HL-60/S4 treated with retinoic acid at 250 ng/mL for 4 days and 3 days (cell line): ENCODE data around the gene MRFAP1L1.
"Not testable (repeated sequence)": the region's sequence is repeated elsewhere in the genome, so short reads cannot be mapped to it uniquely, and the experiment has no call there.

ENCODE experiments used
- in situ Hi-C: fragments of 300-500 bp; cut with MboI; formaldehyde crosslinking; loops from 2 replicates; pipeline ENCODE4 v1.7.0; 2022; ENCODE audit warnings: low sequenced_read_pairs

The MRFAP1L1 gene

DNA sequence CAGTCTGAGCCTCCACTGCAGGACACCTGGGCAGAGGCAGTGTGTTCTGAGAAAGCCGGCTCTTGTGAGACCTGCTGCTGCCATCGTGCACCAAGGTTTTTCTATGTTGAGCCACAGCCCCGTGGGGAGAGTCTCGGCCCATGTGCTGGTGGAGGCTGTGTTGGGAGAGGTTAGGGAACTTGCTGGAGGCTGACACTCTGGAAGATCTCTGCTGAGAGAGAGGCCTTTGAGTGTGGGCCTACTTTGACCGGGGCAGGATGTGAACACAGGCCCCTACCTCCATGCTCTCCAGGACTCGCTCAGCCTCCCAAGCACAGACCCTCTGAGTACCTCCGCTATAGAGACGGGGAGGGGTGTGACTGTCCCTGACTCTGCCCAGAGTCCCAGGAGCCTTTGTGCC is 17.3 kb downstream of the MRFAP1L1 start:
- in situ Hi-C loops = no loop called here

GRCh38 chr4:6689506-6689960 is 20.1 kb downstream of the MRFAP1L1 start:
- in situ Hi-C loops = no loop called here

DNA sequence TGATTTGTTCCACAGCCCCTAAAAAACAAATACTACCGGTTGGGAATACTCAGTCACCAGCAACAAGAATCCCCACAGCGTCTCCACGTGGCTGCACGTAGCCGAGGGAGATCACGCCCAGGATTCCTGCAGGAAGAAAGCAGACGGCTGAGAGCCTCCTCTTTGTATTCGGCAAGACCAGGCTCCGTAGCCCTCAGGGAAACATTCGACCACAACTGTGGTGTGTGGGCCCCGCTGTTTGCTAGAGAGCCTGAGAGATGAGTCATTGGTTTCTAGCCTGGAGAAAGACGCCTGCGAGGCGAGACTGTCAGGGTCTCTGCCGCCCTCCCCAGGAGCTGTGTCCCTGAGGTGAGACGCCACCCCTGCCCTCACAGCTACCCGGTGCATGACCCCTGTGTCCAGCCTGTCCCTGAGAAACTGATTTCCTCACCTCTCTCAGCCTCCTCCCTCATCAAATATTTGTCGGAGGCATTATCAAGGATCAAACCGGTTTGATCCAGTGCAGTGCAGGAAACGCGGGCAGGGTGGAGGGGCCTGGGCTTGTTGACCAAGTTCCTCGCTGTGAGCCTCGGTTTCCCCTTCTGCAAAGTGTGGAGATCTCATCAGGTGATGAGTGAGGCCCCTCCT is 20.7 kb downstream of the MRFAP1L1 start:
- in situ Hi-C loops = no loop called here

DNA sequence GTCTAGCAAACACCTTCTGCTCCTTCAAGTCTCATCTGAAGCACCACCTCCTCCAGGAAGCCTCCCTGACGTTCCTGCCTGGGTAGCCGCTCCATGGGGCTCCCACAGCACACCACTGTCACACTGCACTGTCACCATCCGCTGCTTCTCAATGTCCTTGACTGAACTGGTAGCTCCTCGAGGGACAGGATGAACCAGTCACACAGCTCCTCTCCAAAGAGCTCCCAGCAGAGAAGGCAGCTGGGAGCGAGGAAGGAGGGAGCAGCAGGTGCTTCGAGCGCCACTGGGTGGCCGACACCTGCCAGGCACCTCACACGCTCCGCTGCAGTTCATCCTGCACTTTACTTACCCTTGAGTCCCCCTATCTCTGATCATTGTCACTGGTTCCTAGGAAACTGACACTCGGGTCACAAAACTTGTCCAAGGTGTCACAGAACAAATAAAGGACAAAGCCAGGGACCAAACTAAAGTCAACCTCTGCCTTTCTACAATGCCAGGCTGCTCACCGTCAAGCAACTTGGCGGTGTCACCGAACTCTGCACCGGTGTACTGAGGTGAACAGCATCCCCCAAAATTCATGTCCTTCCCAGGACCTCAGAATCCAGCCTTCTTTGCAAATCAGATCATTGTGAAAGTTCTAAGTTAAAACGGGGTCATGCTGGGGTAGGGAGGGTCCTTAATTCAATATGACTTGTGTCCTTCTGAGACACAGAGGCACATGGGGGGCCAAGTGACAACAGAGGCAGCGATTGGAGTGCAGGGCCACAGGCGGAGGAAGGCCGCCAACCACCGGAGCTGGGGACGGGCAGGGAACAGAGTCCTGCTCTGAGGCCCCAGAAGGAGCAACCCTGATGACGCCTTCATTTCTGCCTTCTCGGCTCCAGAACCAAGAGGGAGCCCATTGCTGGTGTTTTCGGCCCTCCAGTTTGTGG is 21.5 kb downstream of the MRFAP1L1 start:
- in situ Hi-C loops = no loop called here

DNA sequence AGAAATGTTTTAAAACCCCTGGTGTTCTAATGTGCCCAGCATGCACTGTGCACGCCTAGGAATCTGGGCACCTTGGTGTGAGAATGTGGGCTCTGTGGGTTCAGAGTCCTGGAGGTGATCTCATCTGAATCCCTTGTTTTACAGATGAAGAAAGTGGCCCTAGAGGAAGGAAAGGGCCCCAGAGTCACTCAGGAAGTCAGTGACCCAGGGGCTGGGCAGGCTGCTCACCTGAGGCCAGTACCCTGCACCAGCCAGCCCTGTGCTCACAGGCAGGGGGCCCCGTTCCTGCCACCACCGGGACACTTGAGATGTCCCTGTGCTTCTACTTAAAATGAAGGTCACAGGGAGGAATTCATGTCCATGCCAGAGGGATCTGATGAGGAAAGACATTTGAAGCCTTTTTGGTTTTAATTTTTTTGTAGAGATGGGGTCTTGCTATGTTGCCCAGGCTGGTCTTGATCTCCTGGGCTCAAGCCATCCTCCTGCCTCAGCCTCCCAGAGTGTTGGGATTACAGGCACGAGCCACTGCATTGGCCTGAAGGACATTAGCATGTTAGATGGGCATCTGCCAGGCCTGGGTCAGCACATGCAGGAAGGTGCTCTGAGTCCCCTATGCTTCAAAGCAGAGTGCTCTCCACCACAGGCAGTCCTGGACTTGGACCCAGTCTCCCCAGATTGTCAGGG is 23.4 kb downstream of the MRFAP1L1 start:
- in situ Hi-C loops = no loop called here

DNA sequence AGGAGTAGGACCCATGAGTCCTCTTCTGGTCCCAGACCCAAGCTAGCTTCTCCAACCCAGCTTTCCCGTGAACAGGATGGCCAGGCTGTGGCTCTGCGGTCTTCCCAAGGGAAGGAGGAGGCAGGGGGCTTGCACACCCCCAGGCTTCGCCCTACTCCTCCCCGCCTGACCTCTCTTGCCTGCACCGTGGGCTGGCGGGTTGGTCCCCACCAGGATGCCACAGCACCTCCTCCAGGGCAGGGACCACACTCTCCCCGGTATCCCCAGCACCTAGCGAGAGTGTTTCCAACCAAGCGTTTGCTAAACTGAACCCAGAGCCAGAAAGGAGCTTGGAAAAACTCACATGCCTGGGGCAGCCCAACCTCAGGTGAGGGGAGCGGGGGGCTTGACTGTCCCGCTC is 25.0 kb downstream of the MRFAP1L1 start:
- in situ Hi-C loops = no loop called here

GRCh38 chr4:6682862-6683590 is 26.6 kb downstream of the MRFAP1L1 start:
- in situ Hi-C loops = no loop called here

GRCh38 chr4:6681191-6681590 is 28.5 kb downstream of the MRFAP1L1 start:
- in situ Hi-C loops = no loop called here

GRCh38 chr4:6680372-6681034 is 29.2 kb downstream of the MRFAP1L1 start:
- in situ Hi-C loops = no loop called here

DNA sequence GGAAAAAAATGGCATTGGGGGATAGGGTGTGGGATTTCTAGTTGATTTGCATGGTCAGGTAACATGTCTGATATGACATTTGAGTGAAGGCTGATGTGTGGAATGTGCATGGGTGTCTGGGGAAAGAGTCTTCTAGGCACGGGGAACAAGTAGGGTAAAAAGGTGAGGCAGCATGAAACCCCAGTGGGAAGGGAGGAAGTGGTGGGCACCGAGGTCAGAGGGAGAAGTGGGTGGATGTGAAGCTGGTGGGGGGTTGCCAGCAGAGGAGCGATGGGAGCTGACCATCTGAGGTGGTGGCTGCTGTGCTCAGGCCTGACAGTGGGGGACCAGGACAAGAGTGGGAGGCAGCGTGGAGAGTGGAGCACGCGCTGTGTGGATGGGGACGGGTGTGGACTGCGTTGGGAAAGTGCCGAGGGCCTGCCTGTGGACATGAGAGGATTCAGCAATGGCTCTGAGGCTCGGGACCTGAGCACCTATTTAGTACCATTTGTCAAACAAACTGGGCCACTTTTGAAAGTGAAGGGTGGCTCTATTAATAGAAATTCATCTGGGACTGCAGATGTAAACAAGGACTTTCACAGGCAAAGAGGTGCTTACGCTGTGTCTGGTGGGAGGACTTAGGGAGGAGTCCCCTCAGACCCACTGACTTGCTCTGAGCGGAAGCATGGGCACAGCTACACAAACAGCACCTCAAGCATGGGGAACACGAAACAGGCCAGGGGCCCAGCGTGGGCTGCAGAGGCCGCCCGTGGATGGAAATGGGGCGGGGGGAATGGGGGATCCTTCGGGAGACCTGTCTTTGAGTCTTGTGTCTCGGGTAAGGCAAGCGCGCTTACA is 32.7 kb downstream of the MRFAP1L1 start:
- in situ Hi-C loops = no loop called here

DNA sequence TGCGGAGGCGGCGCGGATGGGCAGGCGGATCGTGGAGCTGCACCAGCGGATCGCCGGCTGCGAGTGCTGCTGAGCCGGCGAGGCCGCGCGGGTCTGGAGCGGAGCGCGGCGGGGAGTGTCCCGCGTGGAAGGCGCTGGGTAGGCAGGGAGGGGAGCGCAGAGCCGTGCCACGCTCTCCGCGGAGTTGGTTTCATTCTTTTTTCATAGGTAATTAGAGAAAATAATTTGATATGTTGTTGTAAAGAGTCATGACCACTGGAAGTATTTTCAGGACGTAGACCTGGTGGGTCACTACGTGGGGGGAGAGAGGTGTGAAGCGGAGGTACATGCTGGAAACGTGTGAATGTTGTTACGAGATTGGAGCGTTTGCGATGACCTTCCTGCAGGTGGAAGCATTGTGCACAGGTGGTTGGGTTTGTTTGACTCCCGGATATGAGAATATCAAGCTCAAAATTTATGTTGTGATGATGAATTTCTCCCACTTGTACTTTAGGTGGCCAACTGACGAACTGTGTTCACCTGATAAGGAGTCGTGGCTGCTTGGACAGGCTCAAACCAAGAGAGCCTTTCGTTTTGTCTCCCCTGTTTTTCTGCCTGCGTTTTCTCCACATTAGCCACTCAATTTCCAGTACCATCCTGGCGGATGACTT is 35.0 kb downstream of the MRFAP1L1 start:
- in situ Hi-C loops = no loop called here

DNA sequence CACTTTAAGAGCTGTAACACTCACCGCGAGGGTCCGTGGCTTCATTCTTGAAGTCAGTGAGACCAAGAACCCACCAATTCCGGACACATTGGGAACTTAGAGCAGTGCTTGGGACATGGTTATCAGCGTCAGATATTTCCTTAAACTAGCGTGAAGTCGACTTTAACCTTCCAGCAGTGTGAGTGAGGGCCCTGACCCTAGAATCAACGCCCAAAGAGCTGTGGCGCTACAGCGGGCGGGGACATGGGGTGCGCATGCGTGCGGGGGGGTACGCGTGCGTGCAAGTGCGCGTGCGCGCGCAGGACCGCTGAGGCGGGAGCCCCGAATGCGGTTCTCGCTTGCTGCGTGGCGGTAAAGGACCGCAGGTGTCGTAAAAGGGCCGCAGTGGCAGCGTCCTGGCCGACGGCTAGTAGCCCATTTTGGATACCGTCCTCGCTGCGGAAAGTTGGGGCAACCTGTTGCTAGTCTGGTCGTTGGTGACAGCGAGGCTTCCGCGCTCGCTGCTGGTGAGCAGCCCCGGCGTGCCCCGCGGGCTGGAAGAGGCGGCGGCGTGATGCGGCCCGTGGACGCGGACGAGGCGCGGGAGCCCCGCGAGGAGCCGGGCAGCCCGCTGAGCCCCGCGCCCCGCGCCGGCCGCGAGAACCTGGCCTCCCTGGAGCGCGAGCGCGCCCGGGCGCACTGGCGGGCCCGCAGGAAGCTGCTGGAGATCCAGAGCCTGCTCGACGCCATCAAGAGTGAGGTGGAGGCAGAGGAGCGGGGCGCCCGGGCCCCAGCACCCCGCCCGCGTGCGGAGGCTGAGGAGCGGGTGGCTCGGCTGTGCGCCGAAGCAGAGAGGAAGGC is 35.8 kb downstream of the MRFAP1L1 start:
- in situ Hi-C loops = no loop called here

- in situ Hi-C loops = not testable (repeated sequence)
Observed at GRCh38 chr4:6673191-6673659, 36.4 kb downstream of the MRFAP1L1 start.

GRCh38 chr4:6672541-6673190 is 37.0 kb downstream of the MRFAP1L1 start:
- in situ Hi-C loops = not testable (repeated sequence)

- in situ Hi-C loops = no loop called here
Observed at GRCh38 chr4:6672131-6672530, 37.5 kb downstream of the MRFAP1L1 start.

DNA sequence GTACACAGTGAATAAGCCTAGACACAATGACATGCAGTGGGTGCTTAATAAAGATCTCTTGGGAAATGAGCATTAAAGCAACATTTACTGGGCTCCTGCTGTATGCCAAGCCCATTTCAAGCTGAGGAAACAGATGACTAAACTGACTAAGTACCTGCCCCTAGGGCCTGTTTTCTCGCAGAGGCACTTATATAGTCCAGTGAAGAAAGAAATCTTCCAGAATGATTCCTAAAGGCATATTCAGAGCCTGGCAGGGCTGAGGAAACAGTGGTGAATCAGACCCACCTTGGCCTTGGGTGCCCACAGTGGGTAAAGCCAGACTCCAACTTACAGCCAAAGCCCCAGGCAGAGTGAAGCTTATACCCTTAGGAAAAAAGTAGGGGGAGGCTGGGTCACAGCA is 38.0 kb downstream of the MRFAP1L1 start:
- in situ Hi-C loops = no loop called here

DNA sequence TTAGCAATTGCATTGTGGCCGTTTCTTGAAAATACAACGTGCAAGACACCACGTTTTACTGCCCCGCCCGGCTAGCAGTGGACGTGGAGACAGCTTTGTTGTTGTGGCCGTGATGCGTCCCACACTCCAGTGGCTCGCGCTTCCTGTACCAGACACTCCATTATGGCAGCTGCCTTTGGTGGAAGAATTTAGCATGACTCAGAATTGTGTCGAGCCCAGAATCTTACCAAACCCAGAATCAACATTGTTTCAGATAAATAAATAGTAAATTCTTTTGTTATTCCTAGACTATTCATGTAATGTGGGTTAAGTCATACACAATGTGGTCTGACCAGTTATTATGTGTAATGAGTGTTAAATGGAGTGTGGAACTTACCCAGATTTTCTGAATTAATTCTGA is 41.3 kb downstream of the MRFAP1L1 start:
- in situ Hi-C loops = no loop called here

- in situ Hi-C loops = no loop called here
Observed at GRCh38 chr4:6665320-6665654, 44.4 kb downstream of the MRFAP1L1 start.
